Epithelial cell of esophagus (primary cell): ENCODE results near the gene STIM1.

Experiments used
- DNase-seq: peaks from one replicate; pipeline ENCODE4 v3.0.0; 2010; ENCODE audit warnings: low read depth
- H3K4me3 ChIP-seq: 2 replicates; pipeline ENCODE4 v1.5.1; 2011; ENCODE audit warnings: mild to moderate bottlenecking, low read length, control low read depth
- CTCF ChIP-seq: IDR thresholded peaks from 2 replicates; pipeline ENCODE4 v1.5.1; 2011; ENCODE audit warnings: low read depth, mild to moderate bottlenecking, low read length, control low read depth, inconsistent platforms; ENCODE audit not compliant: insufficient read depth; ENCODE audit errors: missing control alignments

The STIM1 gene

GRCh38 chr11:3841426-3842350 lies 13.8 kb upstream of the STIM1 start:
- H3K4me3 ChIP-seq, result peak overlapping the region; percentile 76

GRCh38 chr11:3843326-3843725 lies 12.1 kb upstream of the STIM1 start:
- no peak for DNase-seq
- no peak for TF ChIP-seq CTCF
- no peak overlapping the region for H3K4me3 ChIP-seq

More at GRCh38 chr11:3841426-3842350, 13.8 kb upstream of the STIM1 start:
- DNase-seq, result peak; percentile 77
- TF ChIP-seq CTCF, result peak; percentile 67

- no peak for TF ChIP-seq CTCF
- no peak for DNase-seq
- no peak overlapping the region for H3K4me3 ChIP-seq
Observed at GRCh38 chr11:3845246-3845645, 10.2 kb upstream of the STIM1 start.

GRCh38 chr11:3845670-3846069 lies 9.8 kb upstream of the STIM1 start:
- no peak for TF ChIP-seq CTCF
- H3K4me3 ChIP-seq, result no peak overlapping the region
- DNase-seq, result no peak

- peak; percentile 52 for DNase-seq
- peak; percentile 74 for TF ChIP-seq CTCF
Observed at GRCh38 chr11:3849297-3849874, 6.1 kb upstream of the STIM1 start.

GRCh38 chr11:3853545-3853842 lies 2.0 kb upstream of the STIM1 start:
- no peak overlapping the region for H3K4me3 ChIP-seq
- no peak for DNase-seq
- TF ChIP-seq CTCF, result no peak

More at GRCh38 chr11:3849297-3849874, 6.1 kb upstream of the STIM1 start:
- H3K4me3 ChIP-seq, result no peak overlapping the region
